ENCODE results near the gene DUSP16.

The DUSP16 gene

DNA sequence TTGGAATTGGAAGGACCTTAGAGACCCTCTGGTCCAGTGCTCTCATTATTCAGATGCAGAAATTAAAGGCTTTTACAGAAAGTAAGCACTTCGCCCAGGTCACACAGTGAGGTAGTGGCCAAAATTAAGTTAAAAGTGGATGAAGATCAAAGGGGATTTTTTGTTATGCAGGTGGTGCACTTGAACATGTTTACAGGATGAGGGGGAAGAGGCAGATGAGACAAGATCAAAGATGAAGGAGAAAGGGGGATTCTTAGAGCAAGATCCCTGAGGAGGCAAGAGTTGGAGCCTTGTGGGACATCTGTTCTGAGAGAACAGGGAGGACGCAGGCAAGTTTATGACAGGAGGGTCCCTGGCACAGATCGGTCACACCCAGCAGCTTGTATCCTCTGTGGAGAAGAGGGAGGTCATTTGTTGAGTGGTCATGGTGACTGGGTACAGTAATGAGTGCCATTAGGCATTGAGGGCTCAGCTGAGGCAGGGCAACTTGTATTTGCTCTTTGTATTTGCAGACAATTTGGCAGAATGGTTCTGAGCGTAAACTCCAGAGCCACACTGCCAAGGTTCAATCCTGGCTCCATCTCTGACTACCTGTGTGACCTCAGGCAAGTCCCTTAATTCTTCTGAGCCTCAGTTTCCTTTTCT lies 121.8 kb downstream of the DUSP16 start:
- DNase-seq (ENCODE audit: low spot score): no peak

- peak; percentile 99 for DNase-seq (ENCODE audit: low spot score)
These were observed 123.0 kb downstream of the DUSP16 start for GRCh38 chr12:12439636-12440035.

DNA sequence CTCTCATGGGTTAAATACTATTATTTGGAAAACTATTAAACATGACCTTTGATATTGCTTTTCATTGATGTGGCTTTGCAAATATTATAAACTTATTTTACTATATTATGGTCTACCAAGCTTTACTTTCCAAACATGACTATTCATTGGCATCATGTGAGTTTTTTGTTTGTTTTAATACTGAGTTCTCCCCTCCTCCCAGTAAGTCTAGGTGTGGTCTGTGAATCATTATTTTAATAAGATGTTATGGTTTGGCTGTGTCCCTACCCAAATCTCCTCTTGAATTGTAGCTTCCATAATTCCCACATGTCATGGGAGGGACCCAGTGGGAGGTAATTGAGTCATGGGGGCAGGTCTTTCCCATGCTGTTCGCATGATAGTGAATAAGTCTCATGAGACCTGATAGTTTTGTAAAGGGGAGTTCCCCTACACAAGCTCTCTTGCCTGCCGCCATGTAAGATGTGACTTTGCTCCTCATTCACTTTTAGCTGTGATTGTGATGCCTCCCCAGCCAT lies 125.8 kb downstream of the DUSP16 start:
- DNase-seq (ENCODE audit: low spot score): no peak

GRCh38 chr12:12433203-12433731 lies 129.4 kb downstream of the DUSP16 start:
- no peak for DNase-seq (ENCODE audit: low spot score)

DNA sequence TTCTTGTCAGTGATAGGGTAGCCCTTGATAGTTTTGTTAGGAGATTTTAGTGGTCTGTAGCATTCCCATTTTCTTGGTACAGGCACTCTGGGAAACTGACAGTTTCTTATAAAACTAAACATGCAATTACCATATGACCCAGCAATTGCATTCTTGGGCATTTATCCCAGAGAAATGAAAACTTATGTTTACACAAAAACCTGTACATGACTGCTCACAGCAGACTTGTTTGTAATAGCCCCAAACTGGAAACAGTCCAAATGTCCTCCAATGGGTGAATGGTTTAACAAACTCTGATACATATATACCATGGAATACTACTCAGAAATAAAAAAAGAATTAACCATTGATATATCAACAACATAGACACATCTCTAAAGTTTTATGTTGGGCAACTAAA lies 130.3 kb downstream of the DUSP16 start:
- DNase-seq (ENCODE audit: low spot score): no peak

GRCh38 chr12:12428961-12429657 lies 133.6 kb downstream of the DUSP16 start:
- no peak for DNase-seq (ENCODE audit: low spot score)

- no peak for DNase-seq (ENCODE audit: low spot score)
These were observed 134.6 kb downstream of the DUSP16 start for GRCh38 chr12:12428047-12428446.

DNA sequence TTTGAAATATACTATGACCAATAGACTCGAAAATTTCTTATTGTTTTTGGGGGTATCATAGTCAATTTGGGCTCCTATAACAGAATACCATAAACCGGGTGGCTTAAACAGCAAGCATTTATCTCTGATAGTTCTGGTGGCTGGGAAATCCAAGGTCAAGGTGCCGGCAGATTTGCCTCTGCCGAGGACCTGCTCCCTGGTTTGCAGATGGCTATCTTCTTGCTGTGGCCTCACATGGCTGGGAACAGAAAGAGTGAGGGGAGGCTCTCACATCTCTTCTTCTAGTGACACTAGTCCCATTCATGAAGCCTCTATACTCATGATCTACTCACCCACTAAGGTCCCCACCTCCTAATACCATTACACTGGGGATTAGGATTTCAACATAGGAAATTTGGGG lies 135.1 kb downstream of the DUSP16 start:
- DNase-seq (ENCODE audit: low spot score): no peak

- peak; percentile 21 for DNase-seq (ENCODE audit: low spot score)
These were observed 137.0 kb downstream of the DUSP16 start for GRCh38 chr12:12425616-12426015.

- DNase-seq (ENCODE audit: low spot score): no peak
These were observed 137.7 kb downstream of the DUSP16 start for GRCh38 chr12:12425001-12425400.
